MM.1S (cell line): ENCODE data around the gene ZNF282.

Experiments used
- DNase-seq: peaks from one replicate; pipeline ENCODE4 v3.0.0-alpha.2; 2015
- H2AFZ ChIP-seq: fragments of 300-600 bp; sonication (generic); 2 replicates; pipeline ENCODE4 v1.6.0; 2016; ENCODE audit warnings: antibody characterized with exemption, low read length
- H3F3A ChIP-seq: fragments of 300-600 bp; sonication (generic); 2 replicates; pipeline ENCODE4 v1.6.1; 2016; ENCODE audit warnings: mild to moderate bottlenecking, antibody characterized with exemption, low read length, moderate library complexity, mixed read lengths; ENCODE audit not compliant: insufficient read depth
- H3K27ac ChIP-seq: fragments of 300-600 bp; sonication (generic); 2 replicates; pipeline ENCODE4 v1.5.1; 2016; ENCODE audit warnings: mild to moderate bottlenecking, low read length
- H3K27me3 ChIP-seq: fragments of 300-600 bp; sonication (generic); replicated peaks from 2 replicates; pipeline ENCODE4 v1.6.0; 2016; ENCODE audit warnings: low read length; ENCODE audit not compliant: insufficient read depth
- H3K36me3 ChIP-seq: fragments of 300-600 bp; sonication (generic); replicated peaks from 2 replicates; pipeline ENCODE4 v1.6.1; 2016; ENCODE audit warnings: mild to moderate bottlenecking, low read length, mixed read lengths; ENCODE audit not compliant: insufficient read depth
- H3K4me1 ChIP-seq: fragments of 300-600 bp; sonication (generic); 2 replicates; pipeline ENCODE4 v1.6.1; 2016; ENCODE audit warnings: low read length, mixed read lengths
- H3K4me2 ChIP-seq: fragments of 300-600 bp; sonication (generic); 2 replicates; pipeline ENCODE4 v1.6.0; 2016; ENCODE audit warnings: low read depth, low read length
- H3K4me3 ChIP-seq: fragments of 300-600 bp; sonication (generic); 2 replicates; pipeline ENCODE4 v1.5.1; 2016; ENCODE audit warnings: low read length, mixed read lengths
- H3K79me2 ChIP-seq: fragments of 300-600 bp; sonication (generic); 2 replicates; pipeline ENCODE4 v1.6.1; 2016; ENCODE audit warnings: mixed run types, low read length, mixed read lengths
- H3K9ac ChIP-seq: fragments of 300-600 bp; sonication (generic); 2 replicates; pipeline ENCODE4 v1.6.1; 2016; ENCODE audit warnings: low read length, mixed read lengths
- H3K9me2 ChIP-seq: fragments of 300-600 bp; sonication (generic); replicated peaks from 2 replicates; pipeline ENCODE4 v1.6.1; 2016; ENCODE audit warnings: mild to moderate bottlenecking, low read length, mixed read lengths; ENCODE audit not compliant: insufficient read depth
- H3K9me3 ChIP-seq: fragments of 300-600 bp; sonication (generic); replicated peaks from 2 replicates; pipeline ENCODE4 v1.6.1; 2016; ENCODE audit warnings: mild to moderate bottlenecking, low read length, mixed read lengths; ENCODE audit not compliant: insufficient read depth
- H4K20me1 ChIP-seq: fragments of 300-600 bp; sonication (generic); 2 replicates; pipeline ENCODE4 v1.6.1; 2016; ENCODE audit warnings: mild to moderate bottlenecking, low read length, moderate library complexity, mixed read lengths; ENCODE audit not compliant: insufficient read depth
- CTCF ChIP-seq: fragments of 300-600 bp; sonication (generic); IDR thresholded peaks from 2 replicates; pipeline ENCODE4 v1.5.1; 2016; ENCODE audit warnings: antibody characterized with exemption, low read length, mixed read lengths
- EZH2 ChIP-seq: fragments of 300-600 bp; sonication (generic); optimal IDR thresholded peaks from 2 replicates; pipeline ENCODE3; 2017; ENCODE audit warnings: low read depth, mild to moderate bottlenecking, antibody characterized with exemption, low read length, mixed read lengths
- EZH2phosphoT487 ChIP-seq: fragments of 300-600 bp; sonication (generic); IDR thresholded peaks from 2 replicates; pipeline ENCODE4 v1.6.1; 2018; ENCODE audit warnings: antibody characterized with exemption, low read length

Gene ZNF282

GRCh38 chr7:149194799-149195179 lies 557 bp upstream of the ZNF282 start:
- Histone ChIP-seq H3K9me3 (no peaks in the 10 kb centered on the region), H3K27ac (no peak overlapping the region), H3K4me2 (peak overlapping the region; percentile 60), H3K9me2 (no peaks in the 10 kb centered on the region), H3K4me3 (peak overlapping the region; percentile 91), H3K36me3 (0 out of 2 replicates have a peak, but pooled peaks cover 6% of the 10 kb centered on the region), H2AFZ (peak overlapping the region; percentile 65), H3K27me3 (no peaks in the 10 kb centered on the region), H3K4me1 (peaks cover 4% of the 10 kb centered on the region), H4K20me1 (no peaks in the 10 kb centered on the region), H3F3A (peaks cover 7% of the 10 kb centered on the region; the same call in 1 of the 2 replicates), H3K9ac (peak overlapping the region; percentile 81; the same call in 1 of the 2 replicates), H3K79me2 (peaks cover 39% of the 10 kb centered on the region)
- TF ChIP-seq EZH2 (no peak), CTCF (no peak), EZH2phosphoT487 (no peak)
- peak; percentile 14 for DNase-seq

GRCh38 chr7:149196151-149196704 lies 882 bp downstream of the ZNF282 start:
- Histone ChIP-seq H3K9me3 (no peaks in the 10 kb centered on the region), H3K9ac (peak overlapping the region; percentile 85), H3K27ac (peak overlapping the region; percentile 34; the same call in 1 of the 2 replicates), H4K20me1 (no peaks in the 10 kb centered on the region), H3K4me1 (peaks cover 4% of the 10 kb centered on the region), H3F3A (peaks cover 7% of the 10 kb centered on the region; the same call in 1 of the 2 replicates), H3K4me3 (peak overlapping the region; percentile 95), H3K4me2 (peak overlapping the region; percentile 94), H3K36me3 (peaks cover 11% of the 10 kb centered on the region), H3K9me2 (no peaks in the 10 kb centered on the region), H3K79me2 (peaks cover 51% of the 10 kb centered on the region), H2AFZ (peak overlapping the region; percentile 54), H3K27me3 (no peaks in the 10 kb centered on the region)
- TF ChIP-seq CTCF (no peak), EZH2 (no peak), EZH2phosphoT487 (no peak)
- peak; percentile 28 for DNase-seq

- peak overlapping the region; percentile 94 for H3K4me2 ChIP-seq
- peak overlapping the region; percentile 85 for H3K9ac ChIP-seq
- H3K27ac ChIP-seq = peak overlapping the region; percentile 34; the same call in 1 of the 2 replicates
- H3K79me2 ChIP-seq = peaks cover 54% of the 10 kb centered on the region
- peak overlapping the region; percentile 95 for H3K4me3 ChIP-seq
- TF ChIP-seq EZH2 (no peak), EZH2phosphoT487 (no peak), CTCF (no peak)
- H3K4me1 ChIP-seq = peaks cover 4% of the 10 kb centered on the region
- DNase-seq = peak; percentile 42
- H3K9me3 ChIP-seq = no peaks in the 10 kb centered on the region
- H3K36me3 ChIP-seq = peaks cover 12% of the 10 kb centered on the region
- H2AFZ ChIP-seq = no peak overlapping the region
- no peaks in the 10 kb centered on the region for H3K27me3 ChIP-seq
- H4K20me1 ChIP-seq = no peaks in the 10 kb centered on the region; the same call in 1 of the 2 replicates
- no peaks in the 10 kb centered on the region for H3K9me2 ChIP-seq
- peaks cover 7% of the 10 kb centered on the region; the same call in 1 of the 2 replicates for H3F3A ChIP-seq
Observed at GRCh38 chr7:149196705-149197171, 1.4 kb downstream of the ZNF282 start.
